ENCODE measurements around the gene HES4. TPM values are rescaled to one million over a fixed set of nuclear protein-coding genes. Genes with fewer than 3 reads are reported as not detected.
"Not testable (repeated sequence)": the region's sequence is repeated elsewhere in the genome, so short reads cannot be mapped to it uniquely, and the experiment has no call there.

Gene HES4
- total and polyA plus RNA-seq, 7 experiments from 2014 or later, result 0.22 to 35.0 (median 1.8) TPM; not detected in 2

GRCh38 chr1:978069-978834, 21.6 kb downstream of the HES4 start:
- ATAC-seq (no peak), DNase-seq (peak in 1 of 9 donors; percentile 6)
- Histone ChIP-seq H3K4me1 (ENCODE audit: control insufficient read depth in 2 of 2, insufficient read depth in 2 of 2, low read length in 2 of 2) (peaks cover 0 to 10% of the 10 kb centered on the region in 2 donors), H3K4me3 (ENCODE audit: low read length) (no peak overlapping the region), H3K36me3 (ENCODE audit: control insufficient read depth in 2 of 3, insufficient read depth in 3 of 3, low read length in 3 of 3) (no peaks in the 10 kb centered on the region), H3K27ac (ENCODE audit: low read depth, low read length) (no peak overlapping the region), H3K9me3 (ENCODE audit: control insufficient read depth in 2 of 3, low read length in 3 of 3) (no peaks in the 10 kb centered on the region), H3K27me3 (ENCODE audit: control insufficient read depth in 2 of 2, insufficient read depth in 2 of 2, low read length in 2 of 2) (peaks cover 0 to 3% of the 10 kb centered on the region in 2 donors)
- Mint-ChIP-seq H3K27me3 (peaks cover 9 to 20% (median 11%) of the 10 kb centered on the region in 5 donors), H3K4me1 (peaks cover 0 to 8% (median 4%) of the 10 kb centered on the region in 7 donors), H3K4me3 (peak overlapping the region in 4 of 10 donors; percentile 9 to 48 (median 31)), H3K36me3 (no peaks in the 10 kb centered on the region), H3K27ac (peak overlapping the region in 4 of 9 donors; percentile 32 to 62 (median 48)), H3K9me3 (peaks cover 0 to 4% (median 0%) of the 10 kb centered on the region in 11 donors)
- ChIA-PET POLR2A (no interaction called here), CTCF (no interaction called here)
- intact Hi-C loops (cut with micrococcal nuclease), result no loop called here

- H3K4me1 Mint-ChIP-seq; H3K27ac Mint-ChIP-seq; H3K9me3 ChIP-seq (ENCODE audit: control insufficient read depth in 2 of 3, low read length in 3 of 3); ATAC-seq; H3K4me3 ChIP-seq (ENCODE audit: low read length); H3K36me3 Mint-ChIP-seq; H3K27ac ChIP-seq (ENCODE audit: low read depth, low read length); H3K4me3 Mint-ChIP-seq; H3K36me3 ChIP-seq (ENCODE audit: control insufficient read depth in 2 of 3, insufficient read depth in 3 of 3, low read length in 3 of 3); H3K9me3 Mint-ChIP-seq; H3K27me3 ChIP-seq (ENCODE audit: control insufficient read depth in 2 of 2, insufficient read depth in 2 of 2, low read length in 2 of 2): not testable (repeated sequence)
- H3K4me1 ChIP-seq (ENCODE audit: control insufficient read depth in 2 of 2, insufficient read depth in 2 of 2, low read length in 2 of 2), result peaks cover 0 to 10% of the 10 kb centered on the region in 2 donors
- ChIA-PET POLR2A (interaction anchor here (0.8 kb wide), 1 partner anchor 63 kb away, joined by 3 read pairs; no protein-coding TSS in a partner anchor), CTCF (interaction anchor here (1.1 to 1.9 kb wide), 3 partner anchors 10 to 107 kb away, joined by 5 to 17 read pairs (median 8); partner anchors contain the start of gene PLEKHN1)
- DNase-seq, result peak in 1 of 9 donors; percentile 6
- intact Hi-C loops (cut with micrococcal nuclease), result loop anchor here (1.0 to 2.0 kb wide), 4 partner anchors 16 to 108 kb away; partner anchors contain the start of gene KLHL17 (in 1 of the 2)
- H3K27me3 Mint-ChIP-seq, result peaks cover 0 to 16% (median 9%) of the 10 kb centered on the region in 5 donors
Observed at GRCh38 chr1:976791-977190, 23.1 kb downstream of the HES4 start.

- peaks cover 0 to 2% (median 0%) of the 10 kb centered on the region in 11 donors for H3K9me3 Mint-ChIP-seq
- peaks cover 0 to 8% (median 4%) of the 10 kb centered on the region in 7 donors for H3K4me1 Mint-ChIP-seq
- peak; percentile 80 for ATAC-seq
- H3K4me1 ChIP-seq (ENCODE audit: control insufficient read depth in 2 of 2, insufficient read depth in 2 of 2, low read length in 2 of 2), result peaks cover 0 to 10% of the 10 kb centered on the region in 2 donors
- no peaks in the 10 kb centered on the region for H3K36me3 Mint-ChIP-seq
- ChIA-PET POLR2A (interaction anchor here (0.8 kb wide), 1 partner anchor 64 kb away, joined by 3 read pairs; no protein-coding TSS in a partner anchor), CTCF (interaction anchor here (0.7 to 1.9 kb wide), 5 partner anchors 9 to 107 kb away, joined by 3 to 17 read pairs (median 5); partner anchors contain the start of gene PLEKHN1)
- peak overlapping the region in 6 of 10 donors; percentile 9 to 54 (median 21) for H3K4me3 Mint-ChIP-seq
- no peaks in the 10 kb centered on the region for H3K9me3 ChIP-seq (ENCODE audit: control insufficient read depth in 2 of 3, low read length in 3 of 3)
- H3K27me3 Mint-ChIP-seq, result peaks cover 0 to 16% (median 9%) of the 10 kb centered on the region in 5 donors
- DNase-seq, result peak; percentile 39 to 72 (median 63)
- H3K36me3 ChIP-seq (ENCODE audit: control insufficient read depth in 2 of 3, insufficient read depth in 3 of 3, low read length in 3 of 3), result no peaks in the 10 kb centered on the region
- H3K27ac Mint-ChIP-seq, result no peak overlapping the region
- no peak overlapping the region for H3K27ac ChIP-seq (ENCODE audit: low read depth, low read length)
- H3K4me3 ChIP-seq (ENCODE audit: low read length), result peak overlapping the region; percentile 44
- peaks cover 0 to 3% of the 10 kb centered on the region in 2 donors for H3K27me3 ChIP-seq (ENCODE audit: control insufficient read depth in 2 of 2, insufficient read depth in 2 of 2, low read length in 2 of 2)
- intact Hi-C loops (cut with micrococcal nuclease), result loop anchor here (1.0 to 2.0 kb wide), 4 partner anchors 15 to 107 kb away; partner anchors contain the start of gene KLHL17 (in 1 of the 2)
Observed at GRCh38 chr1:975896-976683, 23.8 kb downstream of the HES4 start.

GRCh38 chr1:975365-975764, 24.5 kb downstream of the HES4 start:
- Mint-ChIP-seq H3K9me3 (peaks cover 0 to 2% (median 0%) of the 10 kb centered on the region in 11 donors), H3K27ac (no peak overlapping the region), H3K27me3 (peaks cover 0 to 16% (median 9%) of the 10 kb centered on the region in 5 donors), H3K4me3 (peak overlapping the region in 2 of 10 donors; percentile 9 to 21), H3K36me3 (no peaks in the 10 kb centered on the region), H3K4me1 (peaks cover 0 to 8% (median 4%) of the 10 kb centered on the region in 7 donors)
- ATAC-seq (no peak), DNase-seq (peak in 1 of 9 donors; percentile 6)
- peaks cover 0 to 3% of the 10 kb centered on the region in 2 donors for H3K27me3 ChIP-seq (ENCODE audit: control insufficient read depth in 2 of 2, insufficient read depth in 2 of 2, low read length in 2 of 2)
- H3K4me3 ChIP-seq (ENCODE audit: low read length), result no peak overlapping the region
- no peak overlapping the region for H3K27ac ChIP-seq (ENCODE audit: low read depth, low read length)
- intact Hi-C loops (cut with micrococcal nuclease), result no loop called here
- CTCF ChIA-PET, result interaction anchor here (0.7 to 1.9 kb wide), 4 partner anchors 70 to 106 kb away, joined by 3 to 17 read pairs (median 4); no protein-coding TSS in a partner anchor
- H3K36me3 ChIP-seq (ENCODE audit: control insufficient read depth in 2 of 3, insufficient read depth in 3 of 3, low read length in 3 of 3), result no peaks in the 10 kb centered on the region
- POLR2A ChIA-PET, result no interaction called here
- peaks cover 0 to 10% of the 10 kb centered on the region in 2 donors for H3K4me1 ChIP-seq (ENCODE audit: control insufficient read depth in 2 of 2, insufficient read depth in 2 of 2, low read length in 2 of 2)
- H3K9me3 ChIP-seq (ENCODE audit: control insufficient read depth in 2 of 3, low read length in 3 of 3), result no peaks in the 10 kb centered on the region

DNA sequence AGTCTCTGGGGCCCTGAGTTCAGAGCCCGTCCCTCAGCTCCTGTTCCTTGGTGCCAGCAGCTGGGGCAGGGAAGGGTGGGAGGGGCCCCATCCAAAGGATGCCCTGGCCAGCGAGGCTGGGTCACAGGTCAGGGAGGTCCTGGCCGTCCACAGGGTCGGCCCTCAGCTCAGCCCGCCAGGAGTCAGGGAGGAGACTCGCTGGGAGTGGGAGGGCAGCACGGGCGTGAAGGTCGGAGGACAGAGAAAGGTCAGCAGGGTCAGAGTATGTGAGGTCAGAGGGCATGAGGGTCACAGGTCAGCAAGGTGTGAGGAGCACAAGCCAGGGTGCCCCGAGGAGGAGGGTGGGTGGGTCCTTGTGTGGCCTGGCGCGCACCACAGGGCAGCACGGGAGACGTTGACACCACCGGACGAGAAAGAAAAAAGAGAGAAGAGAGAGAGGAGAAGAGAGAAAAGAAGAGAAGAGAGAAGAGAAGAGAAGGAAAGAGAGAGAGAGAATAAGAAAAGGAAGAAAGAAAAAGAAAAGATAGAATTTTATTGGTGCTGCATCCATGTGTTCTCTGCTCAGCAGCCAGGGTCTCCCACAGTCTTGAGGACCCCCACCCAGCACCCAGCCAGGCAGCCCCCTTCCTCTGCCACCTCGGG, 25.1 kb downstream of the HES4 start:
- H3K4me1 Mint-ChIP-seq, result peaks cover 0 to 8% (median 4%) of the 10 kb centered on the region in 7 donors
- POLR2A ChIA-PET, result no interaction called here
- H3K36me3 Mint-ChIP-seq, result no peaks in the 10 kb centered on the region
- Histone ChIP-seq H3K4me1 (ENCODE audit: control insufficient read depth in 2 of 2, insufficient read depth in 2 of 2, low read length in 2 of 2) (peaks cover 0 to 10% of the 10 kb centered on the region in 2 donors), H3K27ac (ENCODE audit: low read depth, low read length) (no peak overlapping the region), H3K36me3 (ENCODE audit: control insufficient read depth in 2 of 3, insufficient read depth in 3 of 3, low read length in 3 of 3) (no peaks in the 10 kb centered on the region), H3K27me3 (ENCODE audit: control insufficient read depth in 2 of 2, insufficient read depth in 2 of 2, low read length in 2 of 2) (peaks cover 0 to 3% of the 10 kb centered on the region in 2 donors), H3K4me3 (ENCODE audit: low read length) (no peak overlapping the region), H3K9me3 (ENCODE audit: control insufficient read depth in 2 of 3, low read length in 3 of 3) (no peaks in the 10 kb centered on the region)
- DNase-seq, result peak in 1 of 9 donors; percentile 8
- H3K27ac Mint-ChIP-seq, result no peak overlapping the region
- no peak for ATAC-seq
- CTCF ChIA-PET, result interaction anchor here (0.6 to 1.9 kb wide), 3 partner anchors 51 to 105 kb away, joined by 3 to 17 read pairs (median 5); no protein-coding TSS in a partner anchor
- peaks cover 0 to 2% (median 0%) of the 10 kb centered on the region in 11 donors for H3K9me3 Mint-ChIP-seq
- H3K27me3 Mint-ChIP-seq, result peaks cover 0 to 16% (median 9%) of the 10 kb centered on the region in 5 donors
- no peak overlapping the region for H3K4me3 Mint-ChIP-seq
- intact Hi-C loops (cut with micrococcal nuclease), result no loop called here

DNA sequence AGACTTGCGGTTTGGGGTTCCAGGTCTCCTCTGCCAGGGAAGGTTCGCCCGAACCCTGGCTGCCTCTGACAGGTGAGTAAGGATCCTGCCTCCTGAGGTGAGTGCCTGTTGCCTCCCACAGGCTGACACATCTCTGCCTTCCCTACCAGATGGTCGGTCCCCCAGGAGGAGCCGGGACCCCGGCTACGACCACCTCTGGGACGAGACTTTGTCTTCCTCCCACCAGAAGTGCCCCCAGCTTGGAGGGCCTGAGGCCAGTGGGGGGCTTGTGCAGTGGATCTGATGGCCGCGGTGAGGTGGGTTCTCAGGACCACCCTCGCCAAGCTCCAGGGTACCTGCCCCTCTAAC, 25.6 kb downstream of the HES4 start:
- Histone ChIP-seq H3K27me3 (ENCODE audit: control insufficient read depth in 2 of 2, insufficient read depth in 2 of 2, low read length in 2 of 2) (peaks cover 0 to 3% of the 10 kb centered on the region in 2 donors), H3K4me3 (ENCODE audit: low read length) (no peak overlapping the region), H3K9me3 (ENCODE audit: control insufficient read depth in 2 of 3, low read length in 3 of 3) (no peaks in the 10 kb centered on the region), H3K36me3 (ENCODE audit: control insufficient read depth in 2 of 3, insufficient read depth in 3 of 3, low read length in 3 of 3) (no peaks in the 10 kb centered on the region), H3K4me1 (ENCODE audit: control insufficient read depth in 2 of 2, insufficient read depth in 2 of 2, low read length in 2 of 2) (peaks cover 0 to 10% of the 10 kb centered on the region in 2 donors), H3K27ac (ENCODE audit: low read depth, low read length) (no peak overlapping the region)
- no peak overlapping the region for H3K4me3 Mint-ChIP-seq
- H3K36me3 Mint-ChIP-seq, result no peaks in the 10 kb centered on the region
- ATAC-seq (no peak), DNase-seq (no peak)
- no peak overlapping the region for H3K27ac Mint-ChIP-seq
- H3K4me1 Mint-ChIP-seq, result peaks cover 0 to 8% (median 4%) of the 10 kb centered on the region in 7 donors
- H3K9me3 Mint-ChIP-seq, result peaks cover 0 to 4% (median 0%) of the 10 kb centered on the region in 11 donors
- intact Hi-C loops (cut with micrococcal nuclease), result no loop called here
- CTCF ChIA-PET, result interaction anchor here (0.6 kb wide), 1 partner anchor 52 kb away, joined by 3 read pairs; no protein-coding TSS in a partner anchor
- POLR2A ChIA-PET, result no interaction called here
- peaks cover 0 to 16% (median 14%) of the 10 kb centered on the region in 5 donors for H3K27me3 Mint-ChIP-seq

Data from naive thymus-derived CD4-positive, alpha-beta T cell (primary cell).